K562 (cell line): ENCODE data around the gene RILP. TPM values are rescaled to one million over a fixed set of nuclear protein-coding genes. Genes with fewer than 3 reads are reported as not detected.

Experiments
- CHD1 ChIP-seq: fragments of 200-600 bp; sonication (generic); IDR thresholded peaks from one replicate; pipeline ENCODE4 v1.6.1; 2012; ENCODE audit warnings: mild to moderate bottlenecking, moderate library complexity, low read length, inconsistent platforms
- CTBP1 ChIP-seq: fragments of 450-650 bp; IDR thresholded peaks from 2 replicates; pipeline ENCODE4 v1.6.1; 2016; ENCODE audit warnings: borderline replicate concordance
- EP300 ChIP-seq: IDR thresholded peaks from 2 replicates; pipeline ENCODE4 v1.6.1; 2012; ENCODE audit warnings: low read length, improper control_type of control experiment
- GATAD2A ChIP-seq: fragments of 450-650 bp; IDR thresholded peaks from 2 replicates; pipeline ENCODE4 v1.6.1; 2017
- KAT7 ChIP-seq: sonication (generic); formaldehyde crosslinking; IDR thresholded peaks from 2 replicates; pipeline ENCODE4 v1.8.0; 2022; ENCODE audit warnings: missing genetic modification reagents, mild to moderate bottlenecking, borderline replicate concordance
- NFIX ChIP-seq: fragments of 250-450 bp; sonication (Bioruptor Pico); IDR thresholded peaks from 2 replicates; pipeline ENCODE4 v1.4.0; 2020; ENCODE audit warnings: low read depth, mild to moderate bottlenecking, moderate library complexity
- PML ChIP-seq: IDR thresholded peaks from 2 replicates; pipeline ENCODE4 v1.6.1; 2012; ENCODE audit warnings: low read length, inconsistent platforms
- POLR2AphosphoS5 ChIP-seq: IDR thresholded peaks from 2 replicates; pipeline ENCODE4 v1.6.1; 2011; ENCODE audit warnings: mild to moderate bottlenecking, low read depth, low read length, moderate library complexity; ENCODE audit not compliant: control insufficient read depth, insufficient read depth
- RBM39 ChIP-seq: fragments of 200-400 bp; formaldehyde crosslinking; optimal IDR thresholded peaks from 2 replicates; pipeline ENCODE3; 2018; ENCODE audit warnings: low read depth, low read length
- SMARCA4 ChIP-seq: fragments of 450-650 bp; IDR thresholded peaks from 2 replicates; pipeline ENCODE4 v1.6.1; 2016
- ZBTB17 ChIP-seq: fragments of 450-650 bp; formaldehyde crosslinking; IDR thresholded peaks from 2 replicates; pipeline ENCODE4 v1.4.0; 2020; ENCODE audit warnings: mild to moderate bottlenecking
- ZFX ChIP-seq: sonication (generic); formaldehyde crosslinking; IDR thresholded peaks from 2 replicates; pipeline ENCODE4 v1.8.0; 2022; ENCODE audit warnings: mild to moderate bottlenecking, missing genetic modification reagents, moderate library complexity
- ZNF146 ChIP-seq: IDR thresholded peaks from one replicate; pipeline ENCODE4 v1.6.1; 2018; ENCODE audit warnings: missing compliant biosample characterization; ENCODE audit not compliant: unreplicated experiment
- polyA plus RNA-seq, 8 experiments: library from polyadenylated mRNA; depleted of rRNA in 4 of 8; stranded (reverse) in 5 of 8; unstranded in 3 of 8; fragments of >200 nt; fragmentation: Nextera tagmentation in 2 of 8; fragmentation: Illumina TruSeq in 1 of 8; extraction: Ambion mirVana in 2 of 8; extraction: Trizol in 1 of 8; gene quantifications; 2 replicates each; pipeline versions ENCODE4 v1.2.1 to v1.2.3, GENCODE V29; 2011 to 2014; ENCODE audit warnings: inconsistent platforms in 1 of 8, missing spikeins in 1 of 8
- total RNA-seq, 7 experiments: library from RNA; depleted of rRNA in 6 of 7; stranded (reverse); fragments of >200 nt in 6 of 7; fragmentation: Illumina TruSeq in 2 of 7; extraction: Trizol in 2 of 7; gene quantifications; 2 replicates each; pipeline versions ENCODE4 v1.2.1 to v1.2.3, GENCODE V29; 2011 to 2021; ENCODE audit warnings: low replicate concordance in 1 of 7
- TF ChIP-seq, protein P1 (sequence below), 2 experiments: fragments of 450-650 bp in 1 of 2; sonication (generic) in 1 of 2; formaldehyde crosslinking in 1 of 2; IDR thresholded peaks; 2 replicates each; pipeline versions ENCODE4 v1.7.1 to v1.9.0; 2016 to 2022; ENCODE audit warnings: inconsistent platforms in 1 of 2, mild to moderate bottlenecking in 1 of 2, missing genetic modification reagents in 1 of 2
- TF ChIP-seq, protein P2 (sequence below): fragments of 450-650 bp; formaldehyde crosslinking; IDR thresholded peaks from 2 replicates; pipeline ENCODE4 v1.4.0; 2022; ENCODE audit warnings: missing genetic modification characterization
- TF ChIP-seq, protein P3 (sequence below): fragments of 250-450 bp; sonication (Bioruptor Pico); IDR thresholded peaks from 2 replicates; pipeline ENCODE4 v1.5.0; 2021

RILP gene
- total and polyA plus RNA-seq, 9 of the 15 experiments (the other 6 are each of a cell fraction or from before 2014, with no cell fraction given) = 0.75 to 54.9 (median 27.8) TPM

DNA sequence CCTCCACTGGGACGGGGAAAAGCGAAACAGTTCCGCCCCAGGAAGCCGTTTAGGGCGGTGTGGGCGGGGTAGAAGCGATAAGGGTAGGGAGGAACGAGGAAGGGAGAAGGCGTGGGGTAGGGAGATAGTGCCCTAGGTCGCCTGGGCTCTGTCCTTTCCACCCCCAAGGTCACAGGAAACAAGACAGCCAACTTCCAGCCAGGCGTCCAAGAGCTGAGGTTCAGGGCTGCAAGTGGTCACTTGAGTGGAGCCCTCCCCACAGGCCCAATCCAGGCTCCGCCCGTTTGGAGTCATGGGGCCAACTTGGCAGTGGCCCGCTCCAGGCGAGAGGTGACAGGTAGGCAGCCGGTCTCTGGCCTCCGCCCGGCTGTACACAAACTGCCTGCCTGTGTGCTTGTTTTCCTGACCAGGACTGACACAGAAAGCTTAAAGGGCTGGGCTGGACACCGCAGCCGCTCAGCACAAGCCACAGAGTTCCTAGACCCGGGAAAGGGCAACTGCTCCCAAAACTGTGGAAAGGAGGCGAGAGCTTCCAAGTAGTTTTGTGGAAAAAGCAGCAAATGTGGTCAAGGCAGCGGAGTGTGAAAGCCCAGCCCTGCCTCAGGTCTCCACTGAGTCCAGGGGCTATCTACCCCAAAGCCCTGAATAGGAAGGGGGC, at the start of gene RILP (continued):
- TF ChIP-seq, protein P1, sequence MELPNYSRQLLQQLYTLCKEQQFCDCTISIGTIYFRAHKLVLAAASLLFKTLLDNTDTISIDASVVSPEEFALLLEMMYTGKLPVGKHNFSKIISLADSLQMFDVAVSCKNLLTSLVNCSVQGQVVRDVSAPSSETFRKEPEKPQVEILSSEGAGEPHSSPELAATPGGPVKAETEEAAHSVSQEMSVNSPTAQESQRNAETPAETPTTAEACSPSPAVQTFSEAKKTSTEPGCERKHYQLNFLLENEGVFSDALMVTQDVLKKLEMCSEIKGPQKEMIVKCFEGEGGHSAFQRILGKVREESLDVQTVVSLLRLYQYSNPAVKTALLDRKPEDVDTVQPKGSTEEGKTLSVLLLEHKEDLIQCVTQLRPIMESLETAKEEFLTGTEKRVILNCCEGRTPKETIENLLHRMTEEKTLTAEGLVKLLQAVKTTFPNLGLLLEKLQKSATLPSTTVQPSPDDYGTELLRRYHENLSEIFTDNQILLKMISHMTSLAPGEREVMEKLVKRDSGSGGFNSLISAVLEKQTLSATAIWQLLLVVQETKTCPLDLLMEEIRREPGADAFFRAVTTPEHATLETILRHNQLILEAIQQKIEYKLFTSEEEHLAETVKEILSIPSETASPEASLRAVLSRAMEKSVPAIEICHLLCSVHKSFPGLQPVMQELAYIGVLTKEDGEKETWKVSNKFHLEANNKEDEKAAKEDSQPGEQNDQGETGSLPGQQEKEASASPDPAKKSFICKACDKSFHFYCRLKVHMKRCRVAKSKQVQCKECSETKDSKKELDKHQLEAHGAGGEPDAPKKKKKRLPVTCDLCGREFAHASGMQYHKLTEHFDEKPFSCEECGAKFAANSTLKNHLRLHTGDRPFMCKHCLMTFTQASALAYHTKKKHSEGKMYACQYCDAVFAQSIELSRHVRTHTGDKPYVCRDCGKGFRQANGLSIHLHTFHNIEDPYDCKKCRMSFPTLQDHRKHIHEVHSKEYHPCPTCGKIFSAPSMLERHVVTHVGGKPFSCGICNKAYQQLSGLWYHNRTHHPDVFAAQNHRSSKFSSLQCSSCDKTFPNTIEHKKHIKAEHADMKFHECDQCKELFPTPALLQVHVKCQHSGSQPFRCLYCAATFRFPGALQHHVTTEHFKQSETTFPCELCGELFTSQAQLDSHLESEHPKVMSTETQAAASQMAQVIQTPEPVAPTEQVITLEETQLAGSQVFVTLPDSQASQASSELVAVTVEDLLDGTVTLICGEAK (IDR thresholded peaks at IDR 0.05) = no peak
- TF ChIP-seq, protein P1 (CRISPR knock-in tag; IDR thresholded peaks at IDR 0.05) = no peak
- TF ChIP-seq, protein P2, sequence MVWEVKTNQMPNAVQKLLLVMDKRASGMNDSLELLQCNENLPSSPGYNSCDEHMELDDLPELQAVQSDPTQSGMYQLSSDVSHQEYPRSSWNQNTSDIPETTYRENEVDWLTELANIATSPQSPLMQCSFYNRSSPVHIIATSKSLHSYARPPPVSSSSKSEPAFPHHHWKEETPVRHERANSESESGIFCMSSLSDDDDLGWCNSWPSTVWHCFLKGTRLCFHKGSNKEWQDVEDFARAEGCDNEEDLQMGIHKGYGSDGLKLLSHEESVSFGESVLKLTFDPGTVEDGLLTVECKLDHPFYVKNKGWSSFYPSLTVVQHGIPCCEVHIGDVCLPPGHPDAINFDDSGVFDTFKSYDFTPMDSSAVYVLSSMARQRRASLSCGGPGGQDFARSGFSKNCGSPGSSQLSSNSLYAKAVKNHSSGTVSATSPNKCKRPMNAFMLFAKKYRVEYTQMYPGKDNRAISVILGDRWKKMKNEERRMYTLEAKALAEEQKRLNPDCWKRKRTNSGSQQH (CRISPR knock-in tag) = no peak
- TF ChIP-seq ZNF146 (no peak), NFIX (CRISPR knock-in tag) (no peak), EP300 (peak; percentile 89), POLR2AphosphoS5 (peak; percentile 77), KAT7 (0 out of 2 replicates have a peak, but pooled peaks have one; percentile 74), CHD1 (no peak), PML (peak; percentile 61), RBM39 (no peak), CTBP1 (peak; percentile 58; the same call in 1 of the 2 replicates), SMARCA4 (peak; percentile 81), ZBTB17 (CRISPR knock-in tag) (peak; percentile 51; the same call in 1 of the 2 replicates), GATAD2A (no peak), ZFX (CRISPR knock-in tag) (0 out of 2 replicates have a peak, but pooled peaks have one; percentile 11)
- TF ChIP-seq, protein P3, sequence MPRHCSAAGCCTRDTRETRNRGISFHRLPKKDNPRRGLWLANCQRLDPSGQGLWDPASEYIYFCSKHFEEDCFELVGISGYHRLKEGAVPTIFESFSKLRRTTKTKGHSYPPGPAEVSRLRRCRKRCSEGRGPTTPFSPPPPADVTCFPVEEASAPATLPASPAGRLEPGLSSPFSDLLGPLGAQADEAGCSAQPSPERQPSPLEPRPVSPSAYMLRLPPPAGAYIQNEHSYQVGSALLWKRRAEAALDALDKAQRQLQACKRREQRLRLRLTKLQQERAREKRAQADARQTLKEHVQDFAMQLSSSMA (CRISPR knock-in tag) = no peak
